ENCODE results near the gene PRKAG2. TPM values are rescaled to one million over a fixed set of nuclear protein-coding genes. Genes with fewer than 3 reads are reported as not detected.

Gene PRKAG2
- total RNA-seq, 1 donor: 21.2 TPM

DNA sequence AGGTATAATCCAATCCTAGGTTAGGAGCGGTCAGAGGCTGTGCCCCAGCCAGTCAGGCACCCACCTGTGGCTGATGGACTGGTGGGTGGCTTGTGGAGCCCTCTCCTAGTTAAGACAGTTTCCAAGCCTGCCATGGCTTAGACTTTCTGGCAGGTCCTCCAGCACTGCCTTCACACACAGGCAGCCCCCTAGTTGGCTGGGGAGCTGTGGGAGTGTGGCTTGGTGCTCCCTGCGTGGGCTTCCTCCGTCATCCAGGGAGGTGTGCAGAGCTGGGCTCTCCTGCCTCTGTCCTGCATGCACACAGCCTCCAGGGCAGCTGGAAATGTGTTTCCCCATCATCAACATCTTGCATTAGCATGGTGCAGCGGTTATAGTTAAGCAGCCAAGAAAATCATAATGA is 273.0 kb downstream of the PRKAG2 start:
- no peak overlapping the region for H3K4me3 ChIP-seq (ENCODE audit: low read depth, low read length)
- TF ChIP-seq, protein P1, sequence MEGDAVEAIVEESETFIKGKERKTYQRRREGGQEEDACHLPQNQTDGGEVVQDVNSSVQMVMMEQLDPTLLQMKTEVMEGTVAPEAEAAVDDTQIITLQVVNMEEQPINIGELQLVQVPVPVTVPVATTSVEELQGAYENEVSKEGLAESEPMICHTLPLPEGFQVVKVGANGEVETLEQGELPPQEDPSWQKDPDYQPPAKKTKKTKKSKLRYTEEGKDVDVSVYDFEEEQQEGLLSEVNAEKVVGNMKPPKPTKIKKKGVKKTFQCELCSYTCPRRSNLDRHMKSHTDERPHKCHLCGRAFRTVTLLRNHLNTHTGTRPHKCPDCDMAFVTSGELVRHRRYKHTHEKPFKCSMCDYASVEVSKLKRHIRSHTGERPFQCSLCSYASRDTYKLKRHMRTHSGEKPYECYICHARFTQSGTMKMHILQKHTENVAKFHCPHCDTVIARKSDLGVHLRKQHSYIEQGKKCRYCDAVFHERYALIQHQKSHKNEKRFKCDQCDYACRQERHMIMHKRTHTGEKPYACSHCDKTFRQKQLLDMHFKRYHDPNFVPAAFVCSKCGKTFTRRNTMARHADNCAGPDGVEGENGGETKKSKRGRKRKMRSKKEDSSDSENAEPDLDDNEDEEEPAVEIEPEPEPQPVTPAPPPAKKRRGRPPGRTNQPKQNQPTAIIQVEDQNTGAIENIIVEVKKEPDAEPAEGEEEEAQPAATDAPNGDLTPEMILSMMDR (IDR thresholded peaks at IDR 0.05; ENCODE audit: insufficient read depth, low read depth, low read length): no peak
- no peak for DNase-seq (ENCODE audit: low read depth)

DNA sequence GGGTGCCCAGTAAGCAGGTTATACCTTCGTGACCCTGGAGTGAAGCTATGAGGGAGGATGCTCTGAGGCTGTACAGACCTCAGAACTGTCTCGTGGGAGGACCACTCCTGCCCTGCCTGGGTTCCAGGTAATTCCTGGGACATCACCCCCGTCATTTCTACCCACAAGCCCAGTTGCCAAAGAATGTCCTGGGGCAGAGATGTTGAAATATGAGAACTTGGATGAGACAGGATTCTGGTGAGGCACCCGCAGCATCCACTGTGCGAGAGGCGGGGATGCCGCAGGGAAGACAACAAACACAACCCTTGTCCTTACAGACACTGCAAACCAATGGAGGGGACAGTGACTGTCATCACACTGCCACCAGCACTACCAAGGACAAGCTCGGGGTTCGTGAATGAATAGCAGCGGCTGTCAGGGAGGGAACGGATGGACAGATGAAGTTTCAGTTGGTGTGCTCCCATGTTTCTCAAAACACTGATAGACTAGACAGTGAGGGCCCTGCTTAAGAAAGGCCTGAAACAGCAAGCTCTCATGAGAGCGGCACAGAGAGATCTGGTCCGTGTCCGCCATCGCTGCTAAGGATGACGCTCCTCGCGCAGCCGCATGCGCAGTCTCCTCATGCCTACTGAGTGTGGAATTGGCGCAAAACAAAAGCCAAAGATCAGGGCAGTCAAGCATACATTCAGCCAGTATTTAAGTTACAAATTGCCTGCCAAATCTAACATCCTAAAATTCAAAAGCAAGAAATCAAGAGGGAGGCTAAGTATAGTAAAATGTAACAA is 275.2 kb downstream of the PRKAG2 start:
- no peak overlapping the region for H3K4me3 ChIP-seq (ENCODE audit: low read depth, low read length)
- peak; percentile 5 for DNase-seq (ENCODE audit: low read depth)
- TF ChIP-seq, protein P1 (IDR thresholded peaks at IDR 0.05; ENCODE audit: insufficient read depth, low read depth, low read length): no peak

DNA sequence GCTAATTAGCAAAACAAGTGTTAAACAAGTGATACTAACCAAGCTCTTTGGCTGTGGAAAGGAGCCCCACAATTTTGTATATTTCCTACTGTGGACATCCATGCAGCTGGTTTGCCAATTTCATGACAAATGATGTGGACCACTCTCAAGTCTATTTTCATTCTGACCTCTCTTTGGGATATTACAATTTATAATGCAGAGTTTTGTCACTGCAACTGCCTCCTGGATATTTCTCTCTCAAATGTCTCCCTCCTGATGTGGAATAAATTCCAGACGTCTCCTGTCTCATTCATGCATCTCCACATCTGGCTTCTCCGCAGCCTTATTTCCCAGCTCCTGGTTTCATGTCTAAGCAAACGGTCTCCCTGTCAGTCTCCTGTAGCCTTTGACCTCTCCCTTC is 276.6 kb downstream of the PRKAG2 start:
- no peak overlapping the region for H3K4me3 ChIP-seq (ENCODE audit: low read depth, low read length)
- DNase-seq (ENCODE audit: low read depth): peak; percentile 8
- TF ChIP-seq, protein P1 (IDR thresholded peaks at IDR 0.05; ENCODE audit: insufficient read depth, low read depth, low read length): no peak

DNA sequence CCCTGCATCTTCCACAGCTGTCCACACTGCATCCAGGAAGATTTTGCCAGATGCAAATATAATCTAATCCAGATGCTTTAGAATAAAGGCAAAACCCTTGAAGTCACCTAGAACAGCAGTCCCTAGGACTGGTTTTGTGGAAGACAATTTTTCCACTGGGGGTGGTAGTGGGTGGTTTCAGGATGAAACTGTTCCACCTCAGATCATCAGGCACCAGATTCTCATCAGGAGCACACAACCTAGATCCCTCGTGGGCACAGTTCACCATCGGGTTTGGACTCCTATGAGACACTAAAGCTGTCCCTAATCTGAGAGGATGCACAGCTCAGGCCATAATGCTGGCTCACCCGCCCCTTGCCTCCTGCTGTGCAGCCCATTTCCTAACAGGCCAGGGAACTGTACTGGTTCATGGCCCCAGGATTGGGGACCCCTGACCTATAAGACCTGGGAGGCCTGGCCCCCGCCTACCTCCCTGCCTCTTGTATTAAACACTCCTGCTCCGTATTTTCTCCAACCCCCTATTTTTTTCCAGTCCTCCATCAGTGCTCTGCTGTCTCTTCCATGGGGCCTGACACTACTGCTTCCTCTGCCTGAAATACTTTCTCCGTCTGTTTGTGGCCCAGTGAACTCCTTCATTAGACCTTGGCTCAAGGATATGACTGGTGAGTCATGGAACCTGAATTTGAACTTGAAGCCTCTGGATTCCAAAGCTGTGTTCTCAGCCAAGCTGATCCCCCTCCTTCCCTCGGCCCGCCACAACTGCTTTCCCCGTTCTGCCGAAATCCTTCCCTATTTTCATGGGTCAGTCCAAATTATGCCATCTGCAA is 277.3 kb downstream of the PRKAG2 start:
- peak; percentile 92 for DNase-seq (ENCODE audit: low read depth)
- TF ChIP-seq, protein P1 (IDR thresholded peaks at IDR 0.05; ENCODE audit: insufficient read depth, low read depth, low read length): peak; percentile 20
- H3K4me3 ChIP-seq (ENCODE audit: low read depth, low read length): no peak overlapping the region

DNA sequence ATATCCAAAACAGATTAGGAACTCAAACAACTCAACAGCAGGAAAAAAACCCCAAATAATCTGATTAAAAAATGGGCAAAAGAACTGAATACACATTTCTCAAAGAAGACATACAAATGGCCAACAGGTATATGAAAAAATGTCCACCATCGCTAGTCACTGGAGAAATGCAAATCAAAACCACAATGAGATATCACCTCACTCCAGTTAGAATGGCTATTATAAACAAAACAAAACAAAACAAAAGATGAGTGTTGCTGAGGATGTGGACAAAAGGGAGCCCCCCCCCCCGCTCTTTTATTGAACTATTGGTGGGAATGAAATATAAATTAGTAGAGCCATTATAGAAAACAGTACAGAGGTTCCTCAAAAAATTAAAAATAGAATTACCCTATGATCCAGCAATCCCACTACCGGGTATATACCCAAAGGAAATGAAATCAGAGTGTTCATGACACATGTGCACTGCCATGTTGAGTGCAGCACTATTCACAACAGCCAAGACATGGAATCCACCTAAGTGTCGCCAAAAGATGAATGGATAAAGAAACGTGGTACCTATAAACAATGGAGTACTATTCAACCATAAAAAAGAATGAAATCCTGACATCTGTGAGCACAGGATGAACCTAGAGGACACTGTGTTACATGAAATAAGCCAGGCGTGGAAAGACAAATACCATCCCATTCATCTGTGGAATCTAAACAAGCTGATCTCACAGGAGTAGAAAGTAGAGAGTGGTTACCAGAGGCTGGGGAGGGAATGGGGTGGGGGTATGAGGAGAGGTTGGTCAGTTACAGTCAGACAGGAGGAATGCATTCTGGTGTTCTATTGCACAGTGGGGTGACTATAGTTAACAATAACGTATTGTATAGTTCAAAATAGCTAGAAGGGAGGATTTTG is 279.1 kb downstream of the PRKAG2 start:
- peak; percentile 91 for DNase-seq (ENCODE audit: low read depth)
- TF ChIP-seq, protein P1 (IDR thresholded peaks at IDR 0.05; ENCODE audit: insufficient read depth, low read depth, low read length): no peak
- H3K4me3 ChIP-seq (ENCODE audit: low read depth, low read length): no peak overlapping the region

DNA sequence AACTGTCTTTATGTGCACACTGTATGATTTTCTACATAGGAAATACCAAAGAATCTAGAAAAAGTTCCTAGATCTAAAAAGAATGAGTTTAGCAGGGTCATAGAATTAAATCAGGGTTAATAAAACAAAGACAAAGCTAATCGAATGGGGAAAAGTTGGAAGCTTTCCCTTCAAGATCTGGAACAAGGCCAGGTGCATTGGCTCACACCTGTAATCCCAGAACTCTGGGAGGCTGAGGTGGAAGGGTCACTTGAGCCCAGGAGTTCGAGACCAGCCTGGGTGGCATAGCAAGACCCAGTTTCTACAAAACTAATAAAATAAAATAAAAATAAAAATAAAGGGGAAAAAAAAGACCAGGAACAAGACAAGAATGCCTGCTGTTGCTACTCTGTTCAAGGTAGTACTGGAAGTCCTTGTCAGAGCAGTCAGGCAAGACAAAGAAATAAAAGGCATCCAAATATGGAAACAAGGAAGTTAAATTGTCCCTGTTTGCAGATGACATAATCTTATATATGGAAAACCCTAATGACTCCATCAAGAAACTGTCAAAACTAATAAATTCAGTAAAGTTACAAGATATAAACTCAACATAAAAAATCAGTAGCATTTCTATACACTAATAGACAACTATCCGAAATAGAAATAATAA is 281.1 kb downstream of the PRKAG2 start:
- DNase-seq (ENCODE audit: low read depth): no peak
- TF ChIP-seq, protein P1 (IDR thresholded peaks at IDR 0.05; ENCODE audit: insufficient read depth, low read depth, low read length): no peak
- no peak overlapping the region for H3K4me3 ChIP-seq (ENCODE audit: low read depth, low read length)

Data from fibroblast of villous mesenchyme (primary cell).